Raji (cell line): Measurements from ENCODE around the gene HECA.

Experiments used
- POLR2A ChIP-seq: IDR thresholded peaks from 2 replicates; pipeline ENCODE4 v1.6.1; 2011; ENCODE audit warnings: low read depth, low read length, control low read depth; ENCODE audit not compliant: insufficient read depth

The HECA gene

DNA sequence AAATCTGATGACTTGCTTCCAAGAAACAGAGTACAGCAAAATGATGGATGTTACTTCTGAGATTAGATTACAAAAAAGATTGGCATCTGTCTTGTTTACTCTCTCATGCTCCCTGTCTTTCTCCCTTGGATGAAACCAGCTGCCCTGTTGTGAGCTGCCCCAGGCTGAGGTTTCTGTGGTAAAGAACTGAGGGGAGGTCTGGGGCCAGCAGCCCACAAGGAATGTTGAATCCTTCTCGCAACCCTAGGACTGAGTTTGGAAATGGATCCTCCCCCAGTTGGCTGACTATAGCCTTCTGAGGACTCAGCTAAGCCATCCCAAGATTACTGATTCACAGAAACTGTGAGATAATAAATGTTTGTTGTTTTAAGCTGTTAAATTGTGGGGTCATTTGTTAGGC is 5.6 kb upstream of the HECA start:
- no peak for TF ChIP-seq POLR2A

- TF ChIP-seq POLR2A: no peak
These were observed 3.1 kb upstream of the HECA start for GRCh38 chr6:139131736-139132280.

DNA sequence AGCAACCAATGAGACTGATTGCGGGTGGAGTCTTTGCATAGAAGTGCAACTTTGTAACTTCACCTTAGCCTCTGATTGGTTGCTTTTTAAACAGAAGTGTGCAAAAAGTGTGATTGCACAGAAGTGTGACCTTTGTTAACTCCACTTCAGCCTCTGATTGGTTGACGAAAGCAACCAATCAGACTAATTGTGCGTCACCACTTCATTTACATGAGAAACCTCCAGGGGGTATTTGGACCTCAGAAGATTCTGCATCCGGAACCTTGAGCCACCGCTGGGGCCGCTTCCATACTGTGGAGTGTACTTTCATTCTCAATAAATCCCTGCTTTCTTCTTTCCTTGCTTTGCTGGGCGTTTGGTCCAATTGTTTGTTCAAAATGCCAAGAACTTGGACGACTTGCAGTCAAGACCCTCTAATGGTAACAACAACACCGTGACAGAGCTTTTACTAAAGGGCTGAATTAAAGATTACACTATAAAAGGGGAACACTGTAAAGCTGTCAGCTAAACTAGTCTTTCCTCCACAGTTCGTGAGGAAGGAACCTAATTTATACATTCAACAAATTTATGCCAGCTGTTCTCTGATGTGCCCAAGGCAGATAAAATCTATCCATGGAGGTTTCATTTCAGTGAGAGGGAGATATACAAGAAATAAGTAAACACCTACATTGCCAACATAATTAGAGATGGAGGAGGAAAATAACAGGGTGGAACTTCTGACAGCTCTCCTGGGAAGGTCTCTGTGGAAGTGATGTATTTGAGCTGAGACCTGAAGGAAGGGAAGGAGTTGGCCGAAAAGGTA is 1.4 kb upstream of the HECA start:
- no peak for TF ChIP-seq POLR2A

GRCh38 chr6:139134064-139134395 is 850 bp upstream of the HECA start:
- TF ChIP-seq POLR2A: no peak

DNA sequence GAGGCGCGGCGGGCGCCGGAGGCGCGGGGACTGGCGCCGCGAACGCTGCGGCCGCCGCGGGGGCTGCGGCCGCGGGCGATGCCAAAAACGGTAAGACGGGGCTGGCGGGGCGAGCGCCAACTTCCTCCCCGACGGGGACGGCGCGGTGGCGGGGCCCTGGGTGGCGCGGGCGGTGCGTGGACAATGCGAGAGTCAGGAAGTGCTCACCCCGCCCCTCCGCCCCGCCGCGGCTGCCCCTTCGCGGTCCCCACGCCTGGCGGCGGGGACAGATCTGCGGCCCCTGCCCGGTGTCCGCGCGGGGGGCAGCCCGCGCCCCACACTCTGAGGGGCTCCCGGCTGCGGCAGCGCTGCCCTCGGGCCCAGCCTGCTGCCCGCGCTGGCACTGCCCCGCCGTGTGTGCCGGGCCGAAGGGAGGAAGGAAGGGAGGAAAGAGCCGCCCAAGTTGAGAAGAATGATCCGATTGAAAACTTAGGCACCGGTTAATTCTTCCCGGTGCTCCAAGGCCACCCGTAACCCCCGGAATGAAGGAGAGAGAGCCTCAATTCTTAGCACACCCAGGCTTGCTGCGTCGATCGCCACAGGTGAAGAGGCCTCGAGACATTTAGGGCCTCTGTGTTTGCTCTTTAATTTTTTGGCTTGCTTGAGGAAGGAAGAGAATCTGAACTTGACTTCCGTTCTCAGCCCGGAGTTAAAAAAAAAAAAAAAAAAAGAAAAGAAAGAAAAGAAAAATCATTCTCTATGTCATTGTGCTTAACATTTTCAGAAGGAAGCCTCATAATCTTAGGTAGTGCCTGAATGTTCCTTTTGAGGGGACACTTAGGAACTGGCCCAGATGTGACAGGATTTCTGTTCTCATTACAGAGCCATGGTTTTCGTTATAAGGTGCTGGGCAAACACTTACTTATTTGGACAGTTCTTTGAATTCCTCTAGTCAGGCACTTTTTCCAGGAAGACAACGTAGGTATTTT is 982 bp downstream of the HECA start:
- peak; percentile 35; the same call in 1 of the 2 replicates for TF ChIP-seq POLR2A

GRCh38 chr6:139137706-139138105 is 2.8 kb downstream of the HECA start:
- no peak for TF ChIP-seq POLR2A

DNA sequence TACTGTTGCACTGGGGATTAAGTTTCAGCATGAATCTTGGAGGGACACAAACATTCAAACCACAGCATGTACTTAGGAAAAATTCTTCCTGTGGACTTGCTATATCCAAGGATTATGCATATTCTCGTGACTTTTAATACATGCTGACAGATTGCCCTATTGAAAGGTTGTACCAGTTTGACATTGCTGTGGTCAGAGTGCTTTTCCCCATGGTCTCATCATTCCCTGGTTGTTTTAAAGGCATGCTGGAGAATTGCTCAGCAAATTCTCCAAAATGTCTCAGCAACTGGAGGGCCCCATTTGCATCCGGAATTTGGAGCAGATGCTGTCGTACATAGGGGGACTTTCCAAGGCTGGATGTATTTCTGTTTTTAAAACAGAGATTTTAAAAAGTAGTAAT is 7.4 kb downstream of the HECA start:
- no peak for TF ChIP-seq POLR2A

DNA sequence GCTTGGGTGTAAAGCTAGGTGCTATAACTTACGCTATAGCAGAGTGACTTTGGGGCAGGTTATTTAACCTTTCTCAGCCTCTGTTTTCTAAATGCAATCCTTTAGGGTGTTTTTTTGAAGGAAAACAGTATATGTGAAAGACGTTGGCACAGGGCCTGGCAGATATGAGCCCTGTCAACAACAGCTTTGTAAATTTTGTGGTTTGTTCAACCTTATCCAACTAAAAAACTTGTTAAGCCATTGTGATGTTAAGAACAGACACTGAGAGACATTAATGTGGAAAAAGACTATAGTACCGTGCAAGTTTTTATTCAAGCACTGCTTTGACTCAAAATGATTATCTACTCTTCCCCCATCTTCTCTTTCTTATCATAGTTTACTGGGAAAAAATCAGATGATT is 8.2 kb downstream of the HECA start:
- no peak for TF ChIP-seq POLR2A

GRCh38 chr6:139144490-139145085 is 9.7 kb downstream of the HECA start:
- TF ChIP-seq POLR2A: no peak

DNA sequence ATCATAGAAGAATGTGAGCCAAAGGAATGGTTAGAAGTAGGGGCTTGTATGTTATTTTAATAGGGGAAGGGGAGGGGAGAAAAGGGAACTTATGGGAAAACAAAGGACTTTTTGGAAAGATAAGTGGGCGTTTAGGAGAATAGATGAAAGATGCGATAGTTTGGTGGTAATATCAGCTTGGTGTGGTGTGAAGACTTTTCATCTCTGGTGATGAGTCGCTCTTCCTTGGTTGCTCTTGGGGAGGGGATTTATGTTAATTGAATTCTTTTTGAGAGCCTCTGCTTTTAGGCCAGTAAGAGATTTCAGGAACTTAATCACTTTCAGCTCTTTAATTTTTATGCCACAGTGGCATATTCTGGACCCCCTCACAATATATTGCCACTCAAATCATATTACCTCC is 10.8 kb downstream of the HECA start:
- TF ChIP-seq POLR2A: no peak

- TF ChIP-seq POLR2A: no peak
These were observed 11.4 kb downstream of the HECA start for GRCh38 chr6:139146317-139146726.

- no peak for TF ChIP-seq POLR2A
These were observed 12.7 kb downstream of the HECA start for GRCh38 chr6:139147628-139148027.

DNA sequence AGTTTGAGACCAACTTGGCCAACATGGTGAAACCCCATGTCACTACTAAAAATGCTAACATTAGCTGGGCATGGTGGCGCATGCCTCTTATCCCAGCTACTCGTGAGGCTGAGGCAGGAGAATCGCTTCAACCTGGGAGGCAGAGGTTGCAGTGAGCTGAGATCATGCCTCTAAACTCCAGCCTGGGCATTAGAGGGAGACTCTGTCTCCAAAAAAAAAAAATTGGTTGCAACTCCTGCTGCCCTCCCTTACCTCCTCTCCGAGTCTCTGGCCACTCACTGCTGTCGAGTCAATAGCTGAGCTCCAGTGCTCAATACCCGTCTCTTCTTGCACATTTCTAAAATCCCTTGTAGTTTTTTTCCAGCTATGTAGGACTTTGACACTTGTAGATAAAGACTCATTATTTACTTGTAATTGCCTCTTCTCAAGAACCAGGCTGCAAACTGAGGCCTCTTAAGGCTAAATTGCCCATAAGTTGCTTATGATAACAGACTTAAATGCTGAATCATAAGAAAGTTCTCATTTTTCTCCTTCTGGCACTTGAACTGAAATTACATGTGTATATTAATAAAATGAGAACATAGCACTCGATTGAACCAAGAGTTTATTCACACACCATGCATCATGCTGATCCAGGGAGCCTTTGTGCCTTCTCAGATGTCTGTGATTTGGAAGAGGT is 13.8 kb downstream of the HECA start:
- TF ChIP-seq POLR2A: no peak

DNA sequence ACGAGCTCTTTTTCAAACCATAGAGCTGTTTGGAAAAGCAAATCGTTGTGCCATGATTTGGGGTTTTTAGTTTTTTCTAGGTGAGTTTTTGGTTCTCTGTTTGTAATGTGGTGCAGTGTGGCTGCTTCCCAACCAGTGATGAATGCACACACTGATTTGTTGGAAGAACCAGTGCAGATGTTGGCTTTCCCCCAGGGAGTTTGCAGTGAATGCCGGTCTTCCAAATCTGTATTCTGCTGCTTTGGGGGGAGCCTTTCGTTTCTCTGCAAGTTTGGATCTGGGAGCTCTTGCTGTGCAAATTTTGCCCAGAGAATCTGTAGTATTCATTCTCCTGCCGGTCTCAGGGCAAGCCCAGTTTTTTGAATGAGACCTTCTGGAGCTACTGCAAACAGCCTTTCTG is 14.5 kb downstream of the HECA start:
- TF ChIP-seq POLR2A: no peak

DNA sequence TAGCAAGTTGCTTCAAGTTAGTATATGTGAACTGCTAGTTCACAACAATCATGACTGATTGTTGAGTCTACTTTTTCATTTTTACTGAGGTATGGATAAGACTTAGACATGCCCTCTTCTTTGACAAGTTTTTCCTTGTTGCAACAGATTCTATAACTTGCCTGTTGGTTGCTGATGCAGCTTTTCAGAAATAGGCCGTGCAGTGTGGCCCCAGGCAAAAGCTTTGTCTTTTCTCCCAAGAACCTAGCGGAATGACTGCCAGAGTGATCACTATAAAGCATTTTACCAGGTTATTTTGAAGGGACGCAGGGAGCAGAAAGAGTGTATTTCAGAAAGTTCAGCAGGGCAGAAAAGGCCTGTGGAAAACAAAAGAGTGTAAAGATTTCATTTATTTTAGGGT is 16.0 kb downstream of the HECA start:
- no peak for TF ChIP-seq POLR2A
